ENCODE results near the gene HBS1L.

HBS1L gene

GRCh38 chr6:134921276-134921675 lies 133.3 kb downstream of the HBS1L start:
- no peak overlapping the region for H3K4me3 ChIP-seq (ENCODE audit: low read depth, low read length)

- no peak overlapping the region for H3K4me3 ChIP-seq (ENCODE audit: low read depth, low read length)
Measured at GRCh38 chr6:134920422-134920821, 134.2 kb downstream of the HBS1L start.

- H3K4me3 ChIP-seq (ENCODE audit: low read depth, low read length) = no peak overlapping the region
Measured at GRCh38 chr6:134918418-134918961, 136.1 kb downstream of the HBS1L start.

- no peak overlapping the region for H3K4me3 ChIP-seq (ENCODE audit: low read depth, low read length)
Measured at GRCh38 chr6:134911547-134911946, 143.1 kb downstream of the HBS1L start.

- no peak overlapping the region for H3K4me3 ChIP-seq (ENCODE audit: low read depth, low read length)
Measured at GRCh38 chr6:134910593-134910935, 144.1 kb downstream of the HBS1L start.

Measured in iPS-11a (cell line).